Mucosa of descending colon (tissue), 3 donors: ENCODE data around the gene DDC. TPM values are rescaled to one million over a fixed set of nuclear protein-coding genes. Genes with fewer than 3 reads are reported as not detected.

Experiments
- ATAC-seq: fragments of 200-7000 bp; cut with Tn5 transposase; one replicate; pipeline ENCODE4 v1.9.1; 2020; ENCODE audit warnings: mild to moderate bottlenecking, moderate library complexity
- DNase-seq, 3 donors: peaks; one replicate each; pipeline ENCODE4 v3.0.0-alpha.2; 2020
- H3K36me3 ChIP-seq: fragments of 200-600 bp; one replicate; pipeline ENCODE4 v1.8.0; 2021; ENCODE audit warnings: low read depth, mild to moderate bottlenecking
- H3K4me1 ChIP-seq: fragments of 200-600 bp; one replicate; pipeline ENCODE4 v1.8.0; 2021; ENCODE audit warnings: low read depth, mild to moderate bottlenecking
- H3K4me3 ChIP-seq: fragments of 200-600 bp; one replicate; pipeline ENCODE4 v1.8.0; 2021; ENCODE audit warnings: mild to moderate bottlenecking
- H3K9me3 ChIP-seq: fragments of 200-600 bp; one replicate; pipeline ENCODE4 v1.8.0; 2021; ENCODE audit warnings: mild to moderate bottlenecking
- CTCF ChIP-seq: fragments of 200-600 bp; IDR thresholded peaks from one replicate; pipeline ENCODE4 v1.8.0; 2022; ENCODE audit warnings: antibody characterized with exemption, mild to moderate bottlenecking
- intact Hi-C, 2 donors: fragments of 100-400 bp; cut with DNase I in 1 of 2; cut with micrococcal nuclease in 1 of 2; formaldehyde crosslinking; loops; one replicate each; pipeline versions ENCODE4 v1.11.0 to v1.11.1; 2022; cut with DNase I, micrococcal nuclease
- total RNA-seq, 3 donors: library from RNA; stranded (reverse); fragmentation: NEBNext Ultra II Directional in 2 of 3; extraction: Animal tissue kit (Norgen Biotek cat#: 25700) in 2 of 3; gene quantifications; one replicate each; pipeline versions ENCODE4 v1.2.1 to v1.2.4, GENCODE V29; 2021 to 2023
- donor health status: DM: no; HTN: no; CAD: no; lungs with moderate emphysema.
- donor health status: DM: no; HTN: no; CAD: no.
- donor health status: DM: no; HTN: yes; CAD: no.

Gene DDC
- total RNA-seq, 3 donors from 2014 or later = 29.6 to 94.5 (median 74.4) TPM

- no peaks in the 10 kb centered on the region for H3K4me1 ChIP-seq
- no peaks in the 10 kb centered on the region for H3K9me3 ChIP-seq
- no peak overlapping the region for H3K4me3 ChIP-seq
- intact Hi-C loops = no loop called here
- H3K36me3 ChIP-seq = no peaks in the 10 kb centered on the region
- DNase-seq (peak in 1 of 3 donors; percentile 17), ATAC-seq (peak; percentile 23)
- no peak for TF ChIP-seq CTCF
Observed at GRCh38 chr7:50564171-50564570, 1.0 kb downstream of the DDC start.

- no peaks in the 10 kb centered on the region for H3K9me3 ChIP-seq
- TF ChIP-seq CTCF = no peak
Observed at GRCh38 chr7:50562136-50562535, 3.1 kb downstream of the DDC start.

GRCh38 chr7:50560865-50561351 lies 4.3 kb downstream of the DDC start:
- TF ChIP-seq CTCF = no peak
- Histone ChIP-seq H3K36me3 (no peaks in the 10 kb centered on the region), H3K4me3 (no peak overlapping the region), H3K4me1 (no peaks in the 10 kb centered on the region), H3K9me3 (no peaks in the 10 kb centered on the region)
- intact Hi-C loops = no loop called here
- no peak for ATAC-seq
- DNase-seq = no peak

More at GRCh38 chr7:50562136-50562535, 3.1 kb downstream of the DDC start:
- DNase-seq (no peak), ATAC-seq (no peak)
- H3K4me3 ChIP-seq = no peak overlapping the region
- intact Hi-C loops = no loop called here
- H3K36me3 ChIP-seq = no peaks in the 10 kb centered on the region
- no peaks in the 10 kb centered on the region for H3K4me1 ChIP-seq

GRCh38 chr7:50559881-50560280 lies 5.3 kb downstream of the DDC start:
- ATAC-seq (no peak), DNase-seq (no peak)
- Histone ChIP-seq H3K4me3 (no peak overlapping the region), H3K9me3 (no peaks in the 10 kb centered on the region), H3K36me3 (no peaks in the 10 kb centered on the region), H3K4me1 (no peaks in the 10 kb centered on the region)
- intact Hi-C loops = no loop called here
- TF ChIP-seq CTCF = no peak

GRCh38 chr7:50558294-50559053 lies 6.7 kb downstream of the DDC start:
- no peak for TF ChIP-seq CTCF
- Histone ChIP-seq H3K4me3 (no peak overlapping the region), H3K4me1 (no peaks in the 10 kb centered on the region), H3K36me3 (no peaks in the 10 kb centered on the region), H3K9me3 (no peaks in the 10 kb centered on the region)
- intact Hi-C loops = no loop called here
- ATAC-seq (peak; percentile 26), DNase-seq (no peak)
